IMR-90 (cell line): ENCODE data around the gene RAB8B. TPM values are rescaled to one million over a fixed set of nuclear protein-coding genes. Genes with fewer than 3 reads are reported as not detected.
A peak's percentile ranks its signal among the peaks of the same experiment; 100 is the strongest.

ENCODE experiments used
- ATAC-seq: fragments of 200-7000 bp; cut with Tn5 transposase; 2 replicates; pipeline ENCODE4 v1.9.1; 2020; ENCODE audit warnings: low read depth, mild to moderate bottlenecking, moderate library complexity
- BruUV-seq: library from RNA; stranded (reverse); fragments of 400-500 nt; replicated peaks from 2 replicates; lab custom pipeline; 2021; lab: Mats Ljungman, UMichigan
- CTCF ChIA-PET: fragments of 300-600 bp; formaldehyde crosslinking; extraction: SDS; loops from one replicate; lab custom pipeline; 2021; ENCODE audit warnings: antibody characterized with exemption; lab: Yijun Ruan, JAX
- POLR2A ChIA-PET: fragments of 300-600 bp; sonication (Branson Sonifier 250); formaldehyde crosslinking; loops from one replicate; lab custom pipeline; 2022; ENCODE audit warnings: antibody characterized with exemption; ENCODE audit not compliant: unreplicated experiment; lab: Charles Lee
- DNase-seq: peaks from one replicate; pipeline ENCODE4 v3.0.0; 2013
- H2AFZ ChIP-seq: replicated peaks from 2 replicates; pipeline ENCODE3; 2013; ENCODE audit warnings: low read length, mild to moderate bottlenecking; ENCODE audit not compliant: poor library complexity
- H2AK5ac ChIP-seq: 2 replicates; pipeline ENCODE4 v1.6.1; 2013; ENCODE audit warnings: low read depth, low read length, inconsistent platforms
- H2AK9ac ChIP-seq: replicated peaks from 2 replicates; pipeline ENCODE3; 2013; ENCODE audit warnings: mild to moderate bottlenecking, low read depth, low read length, moderate library complexity; ENCODE audit not compliant: poor library complexity
- H2BK120ac ChIP-seq: 2 replicates; pipeline ENCODE4 v1.6.1; 2013; ENCODE audit warnings: low read depth, low read length, inconsistent platforms
- H2BK15ac ChIP-seq: 3 replicates; pipeline ENCODE4 v1.6.1; 2013; ENCODE audit warnings: low read depth, low read length, inconsistent platforms
- H2BK20ac ChIP-seq: 2 replicates; pipeline ENCODE4 v1.6.1; 2013; ENCODE audit warnings: low read depth, mild to moderate bottlenecking, inconsistent platforms, low read length, moderate library complexity
- H2BK5ac ChIP-seq: 2 replicates; pipeline ENCODE4 v1.6.1; 2013; ENCODE audit warnings: mild to moderate bottlenecking, low read depth, low read length, inconsistent platforms; ENCODE audit not compliant: poor library complexity, severe bottlenecking
- H3K14ac ChIP-seq: replicated peaks from 2 replicates; pipeline ENCODE4 v1.6.1; 2013; ENCODE audit warnings: low read depth, low read length, inconsistent platforms
- H3K18ac ChIP-seq: 2 replicates; pipeline ENCODE4 v1.6.1; 2013; ENCODE audit warnings: low read depth, low read length, control low read depth
- H3K23ac ChIP-seq: 2 replicates; pipeline ENCODE4 v1.6.1; 2013; ENCODE audit warnings: low read depth, low read length, inconsistent platforms
- H3K27ac ChIP-seq: 2 replicates; pipeline ENCODE4 v1.5.1; 2013; ENCODE audit warnings: mild to moderate bottlenecking, control low read depth, low read length; ENCODE audit not compliant: insufficient read depth
- H3K27me3 ChIP-seq: 2 replicates; pipeline ENCODE4 v1.6.1; 2013; ENCODE audit warnings: low read length; ENCODE audit not compliant: control insufficient read depth, insufficient read depth
- H3K36me3 ChIP-seq: 2 replicates; pipeline ENCODE4 v1.6.1; 2013; ENCODE audit warnings: low read length, mixed read lengths; ENCODE audit not compliant: control insufficient read depth, insufficient read depth
- H3K4ac ChIP-seq: 2 replicates; pipeline ENCODE4 v1.6.1; 2013; ENCODE audit warnings: low read depth, low read length, inconsistent platforms
- H3K4me1 ChIP-seq: 2 replicates; pipeline ENCODE4 v1.6.1; 2013; ENCODE audit warnings: low read length, mixed read lengths; ENCODE audit not compliant: control insufficient read depth, insufficient read depth
- H3K4me2 ChIP-seq: 2 replicates; pipeline ENCODE4 v1.6.1; 2013; ENCODE audit warnings: low read depth, mild to moderate bottlenecking, control low read depth, low read length, moderate library complexity
- H3K4me3 ChIP-seq: 2 replicates; pipeline ENCODE4 v1.5.1; 2013; ENCODE audit warnings: low read depth, mild to moderate bottlenecking, control low read depth, low read length, moderate library complexity; ENCODE audit not compliant: insufficient read depth
- H3K56ac ChIP-seq: 2 replicates; pipeline ENCODE4 v1.6.1; 2013; ENCODE audit warnings: low read length, inconsistent platforms; ENCODE audit not compliant: insufficient read depth; ENCODE audit errors: extremely low read depth
- H3K79me1 ChIP-seq, 2 experiments: 2 replicates each; pipeline ENCODE4 v1.6.1; 2013; ENCODE audit warnings: low read length in 2 of 2, inconsistent platforms in 1 of 2, low read depth in 1 of 2
- H3K9ac ChIP-seq: 2 replicates; pipeline ENCODE4 v1.6.1; 2013; ENCODE audit warnings: low read depth, low read length, control low read depth
- H3K9me1 ChIP-seq: 2 replicates; pipeline ENCODE4 v1.6.1; 2013; ENCODE audit warnings: low read length, inconsistent platforms; ENCODE audit not compliant: insufficient read depth
- H3K9me3 ChIP-seq: 2 replicates; pipeline ENCODE4 v1.6.1; 2013; ENCODE audit warnings: low read length; ENCODE audit not compliant: control insufficient read depth, insufficient read depth
- H4K20me1 ChIP-seq: 2 replicates; pipeline ENCODE4 v1.6.1; 2013; ENCODE audit warnings: low read length, inconsistent platforms; ENCODE audit not compliant: insufficient read depth
- H4K5ac ChIP-seq: 2 replicates; pipeline ENCODE4 v1.6.1; 2013; ENCODE audit warnings: mild to moderate bottlenecking, low read depth, low read length, control low read depth
- H4K8ac ChIP-seq, 2 experiments: 2 replicates each; pipeline ENCODE4 v1.6.1; 2013; ENCODE audit warnings: low read depth in 2 of 2, low read length in 2 of 2, control low read depth in 1 of 2, inconsistent platforms in 1 of 2
- H4K91ac ChIP-seq: 2 replicates; pipeline ENCODE4 v1.6.1; 2013; ENCODE audit warnings: low read depth, low read length, inconsistent platforms; ENCODE audit not compliant: insufficient read depth
- BHLHE40 ChIP-seq: fragments of 150-350 bp; IDR thresholded peaks from 2 replicates; pipeline ENCODE4 v1.6.1; 2016; ENCODE audit warnings: mild to moderate bottlenecking, low read depth, low read length
- CEBPB ChIP-seq: IDR thresholded peaks from 2 replicates; pipeline ENCODE4 v1.6.1; 2012; ENCODE audit warnings: low read depth, low read length, improper control_type of control experiment
- CHD1 ChIP-seq: IDR thresholded peaks from 2 replicates; pipeline ENCODE4 v1.6.1; 2012; ENCODE audit warnings: low read depth, low read length, improper control_type of control experiment
- CTCF ChIP-seq: conservative IDR thresholded peaks from 2 replicates; pipeline ENCODE4 v1.5.1; 2012; ENCODE audit warnings: mild to moderate bottlenecking, low read depth, low read length, improper control_type of control experiment
- ELK1 ChIP-seq: fragments of 150-350 bp; IDR thresholded peaks from 2 replicates; pipeline ENCODE4 v1.6.1; 2016; ENCODE audit warnings: low read depth, mild to moderate bottlenecking, low read length, moderate library complexity, borderline replicate concordance
- FOS ChIP-seq: fragments of 150-350 bp; IDR thresholded peaks from 2 replicates; pipeline ENCODE4 v1.6.1; 2016; ENCODE audit warnings: low read depth, low read length
- MAFK ChIP-seq: IDR thresholded peaks from 2 replicates; pipeline ENCODE4 v1.6.1; 2012; ENCODE audit warnings: low read depth, low read length, improper control_type of control experiment
- MAZ ChIP-seq: IDR thresholded peaks from 2 replicates; pipeline ENCODE4 v1.6.1; 2012; ENCODE audit warnings: low read depth, mild to moderate bottlenecking, low read length, improper control_type of control experiment, moderate library complexity, borderline replicate concordance
- MXI1 ChIP-seq: IDR thresholded peaks from 2 replicates; pipeline ENCODE4 v1.6.1; 2012; ENCODE audit warnings: low read depth, mild to moderate bottlenecking, low read length, moderate library complexity, borderline replicate concordance
- NFE2L2 ChIP-seq: fragments of 150-350 bp; IDR thresholded peaks from 2 replicates; pipeline ENCODE4 v1.6.1; 2016; ENCODE audit warnings: low read depth, mild to moderate bottlenecking, low read length
- POLR2A ChIP-seq: IDR thresholded peaks from 2 replicates; pipeline ENCODE4 v1.6.1; 2012; ENCODE audit warnings: mild to moderate bottlenecking, low read depth, low read length
- RAD21 ChIP-seq: IDR thresholded peaks from 2 replicates; pipeline ENCODE4 v1.6.1; 2012; ENCODE audit warnings: low read length, improper control_type of control experiment
- RCOR1 ChIP-seq: IDR thresholded peaks from 2 replicates; pipeline ENCODE4 v1.6.1; 2012; ENCODE audit warnings: mild to moderate bottlenecking, low read length, improper control_type of control experiment; ENCODE audit not compliant: insufficient replicate concordance
- RFX5 ChIP-seq: IDR thresholded peaks from 2 replicates; pipeline ENCODE4 v1.8.0; 2012; ENCODE audit warnings: low read depth, mild to moderate bottlenecking, low read length, moderate library complexity
- SMC3 ChIP-seq: fragments of 150-350 bp; IDR thresholded peaks from 2 replicates; pipeline ENCODE4 v1.6.1; 2016; ENCODE audit warnings: low read depth, mild to moderate bottlenecking, antibody characterized with exemption, low read length, moderate library complexity
- USF2 ChIP-seq: fragments of 150-350 bp; IDR thresholded peaks from 2 replicates; pipeline ENCODE4 v1.6.1; 2017; ENCODE audit warnings: mild to moderate bottlenecking, antibody characterized with exemption, low read length, low read depth
- WGBS, 2 experiments: methylation state at CpG; one replicate each; pipeline versions ENCODE4 v1.1.5 to v1.1.7; 2013; ENCODE audit warnings: missing lambda C conversion rate in 2 of 2; ENCODE audit not compliant: insufficient read length in 1 of 2; ENCODE audit errors: extremely low coverage in 2 of 2; 5-methylcytosine and 5-hydroxymethylcytosine counted together
- dilution Hi-C: fragments of 300-500 bp; cut with HindIII; formaldehyde crosslinking; loops from one replicate; pipeline ENCODE4 v1.14.3; 2018; ENCODE audit warnings: low sequenced_read_pairs; ENCODE audit not compliant: unreplicated experiment
- in situ Hi-C: fragments of 300-500 bp; cut with MboI; formaldehyde crosslinking; loops from 3 replicates; pipeline ENCODE4 v1.14.3; 2019; ENCODE audit warnings: low sequenced_read_pairs, inconsistent platforms, mixed read lengths
- intact Hi-C: fragments of 100-400 bp; cut with micrococcal nuclease; formaldehyde crosslinking; loops from 2 replicates; pipeline ENCODE4 v1.10.0; 2022
- polyA plus RNA-seq, 3 experiments: library from polyadenylated mRNA; depleted of rRNA; stranded (reverse); fragments of >200 nt; gene quantifications; 2 replicates each; pipeline ENCODE4 v1.2.3, GENCODE V29; 2012; ENCODE audit warnings: low replicate concordance in 1 of 3
- total RNA-seq: library from RNA; depleted of rRNA; stranded (reverse); fragments of >200 nt; gene quantifications from 2 replicates; pipeline ENCODE4 v1.2.3, GENCODE V29; 2012

The RAB8B gene
- total and polyA plus RNA-seq, 2 of the 4 experiments (the other 2 are of a cell fraction): 19.4 to 29.4 TPM

DNA sequence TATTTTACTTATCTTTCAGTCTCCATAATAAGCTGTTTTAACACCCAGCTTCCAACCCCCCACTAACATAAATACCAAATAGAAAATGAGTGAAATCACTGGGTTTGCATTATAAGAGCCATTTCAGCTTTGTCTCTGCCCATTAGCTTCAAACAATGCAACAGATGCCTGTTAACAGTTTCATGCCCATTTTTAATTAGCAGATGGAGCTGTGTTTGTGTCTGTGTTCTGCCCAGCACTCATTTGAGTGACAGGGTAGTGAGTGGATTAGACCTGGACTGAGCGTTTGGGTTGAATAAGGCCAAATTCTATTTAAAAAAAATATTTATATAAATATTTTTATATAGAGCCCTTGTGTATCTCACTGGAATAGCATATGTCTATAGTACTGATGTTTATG lies 7.4 kb downstream of the RAB8B start:
- ChIA-PET POLR2A (no interaction called here), CTCF (interaction anchor here (1.2 kb wide), 1 partner anchor 46 kb away, joined by 4 read pairs; no protein-coding TSS in a partner anchor)
- Histone ChIP-seq H3K18ac (no peak overlapping the region), H3K9me1 (peaks cover 11% of the 10 kb centered on the region), H3K27me3 (no peaks in the 10 kb centered on the region), H4K91ac (no peak overlapping the region), H3K23ac (no peak overlapping the region), H2AK5ac (peak overlapping the region; percentile 28; the same call in 1 of the 2 replicates), H3K79me1 (peaks cover 41 to 85% of the 10 kb centered on the region in 2 experiments), H4K8ac (no peak overlapping the region), H3K27ac (no peak overlapping the region), H3K9me3 (no peaks in the 10 kb centered on the region), H4K20me1 (peaks cover 13% of the 10 kb centered on the region; the same call in 1 of the 2 replicates), H2AFZ (no peak overlapping the region), H3K4me2 (no peak overlapping the region), H2BK20ac (no peak overlapping the region), H4K5ac (no peak overlapping the region), H3K4me3 (no peak overlapping the region), H2BK120ac (no peak overlapping the region), H2AK9ac (no peak overlapping the region), H3K4ac (no peak overlapping the region), H2BK5ac (no peak overlapping the region), H3K14ac (no peak overlapping the region), H3K56ac (no peak overlapping the region), H3K4me1 (peaks cover 21% of the 10 kb centered on the region), H3K9ac (no peak overlapping the region), H2BK15ac (no peak overlapping the region), H3K36me3 (no peaks in the 10 kb centered on the region)
- no peak for TF ChIP-seq ELK1
- TF ChIP-seq SMC3: no peak
- TF ChIP-seq MAZ: no peak
- TF ChIP-seq MAFK: no peak
- TF ChIP-seq FOS: no peak
- TF ChIP-seq RCOR1: no peak
- no peak for TF ChIP-seq USF2
- TF ChIP-seq RFX5: no peak
- TF ChIP-seq CHD1: no peak
- TF ChIP-seq POLR2A: no peak
- no peak for TF ChIP-seq CTCF
- TF ChIP-seq MXI1: no peak
- TF ChIP-seq BHLHE40: no peak
- TF ChIP-seq RAD21: no peak
- no peak for TF ChIP-seq NFE2L2
- TF ChIP-seq CEBPB: no peak
- intact Hi-C loops (loop anchor here (5.0 kb wide), 1 partner anchor 55 kb away; no protein-coding TSS in a partner anchor), dilution Hi-C loops (no loop called here), in situ Hi-C loops (no loop called here)
- no TSS peak for BruUV-seq
- no peak for DNase-seq
- no CpG with 5 or more reads among the region's 1 CpG for WGBS, 2 experiments
- no peak for ATAC-seq
